Central memory CD8-positive, alpha-beta T cell (primary cell): ENCODE measurements around the gene HLA-DOB.

Experiments used
- ATAC-seq: fragments of 150-1000 bp; cut with Tn5 transposase; replicated peaks from 2 replicates; pipeline ENCODE4 v1.10.0; 2022; ENCODE audit warnings: mild to moderate bottlenecking, moderate FRiP score, moderate number of reproducible peaks; ENCODE audit not compliant: poor library complexity, severe bottlenecking; ENCODE audit errors: extremely low read depth
- DNase-seq, 2 donors: peaks; one replicate each; pipeline ENCODE4 v3.0.0; 2021; ENCODE audit warnings: low spot score in 2 of 2
- H3K27ac Mint-ChIP-seq: one replicate; pipeline ENCODE4 v1.8.0; 2022; ENCODE audit warnings: low read depth, mild to moderate bottlenecking, moderate library complexity, mixed read lengths
- H3K27me3 Mint-ChIP-seq: one replicate; pipeline ENCODE4 v1.8.0; 2022; ENCODE audit warnings: mixed read lengths
- H3K36me3 Mint-ChIP-seq: one replicate; pipeline ENCODE4 v1.8.0; 2022; ENCODE audit warnings: mild to moderate bottlenecking, moderate library complexity, mixed read lengths; ENCODE audit not compliant: insufficient read depth
- H3K4me1 Mint-ChIP-seq: one replicate; pipeline ENCODE4 v1.8.0; 2022; ENCODE audit warnings: mixed read lengths
- H3K4me3 Mint-ChIP-seq: one replicate; pipeline ENCODE4 v1.8.0; 2022; ENCODE audit warnings: mild to moderate bottlenecking, moderate library complexity, mixed read lengths
- H3K9me3 Mint-ChIP-seq: one replicate; pipeline ENCODE4 v1.8.0; 2022; ENCODE audit warnings: mixed read lengths

Gene HLA-DOB

GRCh38 chr6:32852018-32852843 is 35.4 kb upstream of the HLA-DOB start:
- no peak for ATAC-seq
- Mint-ChIP-seq H3K27ac (peak overlapping the region; percentile 99), H3K9me3 (no peaks in the 10 kb centered on the region), H3K27me3 (no peaks in the 10 kb centered on the region), H3K4me3 (peak overlapping the region; percentile 97), H3K4me1 (peaks cover 74% of the 10 kb centered on the region), H3K36me3 (peaks cover 86% of the 10 kb centered on the region)
- DNase-seq: no peak

GRCh38 chr6:32851025-32851424 is 34.2 kb upstream of the HLA-DOB start:
- no peak for DNase-seq
- Mint-ChIP-seq H3K4me1 (peaks cover 74% of the 10 kb centered on the region), H3K27ac (peak overlapping the region; percentile 99), H3K4me3 (peak overlapping the region; percentile 97), H3K27me3 (no peaks in the 10 kb centered on the region), H3K36me3 (peaks cover 86% of the 10 kb centered on the region), H3K9me3 (no peaks in the 10 kb centered on the region)
- ATAC-seq: no peak

- Mint-ChIP-seq H3K4me3 (peak overlapping the region; percentile 97), H3K27me3 (no peaks in the 10 kb centered on the region), H3K36me3 (peaks cover 86% of the 10 kb centered on the region), H3K27ac (peak overlapping the region; percentile 100), H3K9me3 (no peaks in the 10 kb centered on the region), H3K4me1 (peaks cover 70% of the 10 kb centered on the region)
- ATAC-seq (no peak), DNase-seq (no peak)
These were observed 32.3 kb upstream of the HLA-DOB start for GRCh38 chr6:32849126-32849525.

GRCh38 chr6:32847795-32848194 is 31.0 kb upstream of the HLA-DOB start:
- Mint-ChIP-seq H3K4me1 (peaks cover 81% of the 10 kb centered on the region), H3K36me3 (peaks cover 90% of the 10 kb centered on the region), H3K4me3 (peak overlapping the region; percentile 97), H3K27ac (peak overlapping the region; percentile 100), H3K9me3 (no peaks in the 10 kb centered on the region), H3K27me3 (no peaks in the 10 kb centered on the region)
- DNase-seq (no peak), ATAC-seq (no peak)

GRCh38 chr6:32847004-32847403 is 30.2 kb upstream of the HLA-DOB start:
- no peaks in the 10 kb centered on the region for H3K9me3 Mint-ChIP-seq
- peak overlapping the region; percentile 97 for H3K4me3 Mint-ChIP-seq
- peaks cover 86% of the 10 kb centered on the region for H3K4me1 Mint-ChIP-seq
- no peak for ATAC-seq
- no peak for DNase-seq
- H3K27me3 Mint-ChIP-seq: no peaks in the 10 kb centered on the region
- peaks cover 85% of the 10 kb centered on the region for H3K36me3 Mint-ChIP-seq
- H3K27ac Mint-ChIP-seq: peak overlapping the region; percentile 100

GRCh38 chr6:32845384-32845884 is 28.6 kb upstream of the HLA-DOB start:
- DNase-seq (peak in 1 of 2 donors; percentile 35), ATAC-seq (peak; percentile 6)
- peaks cover 84% of the 10 kb centered on the region for H3K36me3 Mint-ChIP-seq
- peak overlapping the region; percentile 100 for H3K27ac Mint-ChIP-seq
- no peaks in the 10 kb centered on the region for H3K9me3 Mint-ChIP-seq
- no peaks in the 10 kb centered on the region for H3K27me3 Mint-ChIP-seq
- peaks cover 86% of the 10 kb centered on the region for H3K4me1 Mint-ChIP-seq
- H3K4me3 Mint-ChIP-seq: peak overlapping the region; percentile 97

GRCh38 chr6:32844839-32845383 is 28.1 kb upstream of the HLA-DOB start:
- DNase-seq (no peak), ATAC-seq (peak; percentile 37)
- H3K27me3 Mint-ChIP-seq: no peaks in the 10 kb centered on the region
- no peaks in the 10 kb centered on the region for H3K9me3 Mint-ChIP-seq
- peak overlapping the region; percentile 100 for H3K27ac Mint-ChIP-seq
- peaks cover 86% of the 10 kb centered on the region for H3K4me1 Mint-ChIP-seq
- H3K4me3 Mint-ChIP-seq: peak overlapping the region; percentile 97
- peaks cover 83% of the 10 kb centered on the region for H3K36me3 Mint-ChIP-seq

- peak; percentile 96 to 99 for DNase-seq
- no peaks in the 10 kb centered on the region for H3K9me3 Mint-ChIP-seq
- peak within 1 kb of the TSS; percentile 100 for H3K27ac Mint-ChIP-seq
- ATAC-seq: peak; percentile 82
- H3K4me1 Mint-ChIP-seq: peaks cover 83% of the 10 kb centered on the region
- peak within 1 kb of the TSS; percentile 97 for H3K4me3 Mint-ChIP-seq
- peaks cover 78% of the 10 kb centered on the region for H3K36me3 Mint-ChIP-seq
- H3K27me3 Mint-ChIP-seq: no peaks in the 10 kb centered on the region
These were observed 27.4 kb upstream of the HLA-DOB start, which contains the start of gene PSMB8 for GRCh38 chr6:32843979-32844838. Gene PSMB8 (minus strand): TSS chr6:32844047. CDS start chr6:32843996, 51 bp downstream.

GRCh38 chr6:32843331-32843978 is 26.7 kb upstream of the HLA-DOB start:
- no peaks in the 10 kb centered on the region for H3K9me3 Mint-ChIP-seq
- H3K27me3 Mint-ChIP-seq: no peaks in the 10 kb centered on the region

GRCh38 chr6:32842690-32843089 is 25.9 kb upstream of the HLA-DOB start:
- H3K27ac Mint-ChIP-seq: peak overlapping the region; percentile 100
- DNase-seq (no peak), ATAC-seq (no peak)
- H3K36me3 Mint-ChIP-seq: peaks cover 67% of the 10 kb centered on the region
- no peaks in the 10 kb centered on the region for H3K9me3 Mint-ChIP-seq
- peaks cover 69% of the 10 kb centered on the region for H3K4me1 Mint-ChIP-seq
- peak overlapping the region; percentile 97 for H3K4me3 Mint-ChIP-seq
- no peaks in the 10 kb centered on the region for H3K27me3 Mint-ChIP-seq

More at GRCh38 chr6:32843331-32843978, 26.7 kb upstream of the HLA-DOB start:
- peaks cover 76% of the 10 kb centered on the region for H3K4me1 Mint-ChIP-seq
- ATAC-seq: no peak
- peak overlapping the region; percentile 97 for H3K4me3 Mint-ChIP-seq
- H3K27ac Mint-ChIP-seq: peak overlapping the region; percentile 100
- H3K36me3 Mint-ChIP-seq: peaks cover 75% of the 10 kb centered on the region
- DNase-seq: no peak

- Mint-ChIP-seq H3K36me3 (peaks cover 65% of the 10 kb centered on the region), H3K4me3 (peak overlapping the region; percentile 97), H3K9me3 (no peaks in the 10 kb centered on the region), H3K4me1 (peaks cover 69% of the 10 kb centered on the region), H3K27ac (peak overlapping the region; percentile 100), H3K27me3 (no peaks in the 10 kb centered on the region)
- DNase-seq (no peak), ATAC-seq (no peak)
These were observed 25.3 kb upstream of the HLA-DOB start for GRCh38 chr6:32842021-32842650.
